DOHH2 (cell line): ENCODE data around the gene AHCYL1.

Experiments used
- H3F3A ChIP-seq: fragments of 200-600 bp; sonication (generic), shearing (Covaris generic); 2 replicates; pipeline ENCODE4 v1.6.0; 2016; ENCODE audit warnings: antibody characterized with exemption, mild to moderate bottlenecking; ENCODE audit not compliant: control insufficient read depth, insufficient read depth
- H3K27ac ChIP-seq: fragments of 200-600 bp; sonication (generic); 2 replicates; pipeline ENCODE4 v1.5.1; 2014; ENCODE audit warnings: low read depth, mild to moderate bottlenecking, low read length, moderate library complexity
- H3K27me3 ChIP-seq: fragments of 200-600 bp; sonication (generic); 2 replicates; pipeline ENCODE4 v1.6.1; 2014; ENCODE audit warnings: mild to moderate bottlenecking, low read length, mixed read lengths; ENCODE audit not compliant: control insufficient read depth
- H3K36me3 ChIP-seq: fragments of 200-600 bp; sonication (generic); 2 replicates; pipeline ENCODE4 v1.6.1; 2014; ENCODE audit warnings: mild to moderate bottlenecking, low read length, moderate library complexity, mixed read lengths; ENCODE audit not compliant: control insufficient read depth
- H3K4me1 ChIP-seq: fragments of 200-600 bp; sonication (generic); 2 replicates; pipeline ENCODE4 v1.6.1; 2014; ENCODE audit warnings: mild to moderate bottlenecking, low read length, mixed read lengths; ENCODE audit not compliant: control insufficient read depth
- H3K4me2 ChIP-seq: fragments of 200-600 bp; sonication (generic); 2 replicates; pipeline ENCODE4 v1.6.0; 2014; ENCODE audit warnings: mild to moderate bottlenecking, low read length, moderate library complexity
- H3K4me3 ChIP-seq: fragments of 200-600 bp; sonication (generic); 2 replicates; pipeline ENCODE4 v1.5.1; 2014; ENCODE audit warnings: mild to moderate bottlenecking, low read length, mixed read lengths
- H3K79me2 ChIP-seq: fragments of 200-600 bp; sonication (generic); 2 replicates; pipeline ENCODE4 v1.6.1; 2014; ENCODE audit warnings: mild to moderate bottlenecking, low read length, mixed read lengths; ENCODE audit not compliant: control insufficient read depth
- H3K9me2 ChIP-seq: fragments of 200-600 bp; sonication (generic); replicated peaks from 2 replicates; pipeline ENCODE4 v1.6.1; 2014; ENCODE audit warnings: mild to moderate bottlenecking, low read length, mixed read lengths; ENCODE audit not compliant: control insufficient read depth
- H3K9me3 ChIP-seq: fragments of 200-600 bp; sonication (generic); 2 replicates; pipeline ENCODE4 v1.6.1; 2014; ENCODE audit warnings: antibody characterized with exemption, low read length, mixed read lengths; ENCODE audit not compliant: control insufficient read depth, insufficient read depth
- H4K20me1 ChIP-seq: fragments of 200-600 bp; sonication (generic); 2 replicates; pipeline ENCODE4 v1.6.0; 2014; ENCODE audit warnings: low read depth, mild to moderate bottlenecking, antibody characterized with exemption, low read length, moderate library complexity; ENCODE audit not compliant: control insufficient read depth, insufficient read depth
- EZH2phosphoT487 ChIP-seq: fragments of 200-600 bp; sonication (generic); IDR thresholded peaks from 2 replicates; pipeline ENCODE4 v1.6.1; 2017; ENCODE audit warnings: borderline replicate concordance, mild to moderate bottlenecking, antibody characterized with exemption, low read length, moderate library complexity, mixed read lengths
- TF ChIP-seq, protein P1 (sequence below): fragments of 200-600 bp; sonication (generic); IDR thresholded peaks from one replicate; pipeline ENCODE4 v1.5.1; 2014; ENCODE audit warnings: antibody characterized with exemption, mild to moderate bottlenecking, low read depth, low read length; ENCODE audit not compliant: poor library complexity, severe bottlenecking

AHCYL1 gene

DNA sequence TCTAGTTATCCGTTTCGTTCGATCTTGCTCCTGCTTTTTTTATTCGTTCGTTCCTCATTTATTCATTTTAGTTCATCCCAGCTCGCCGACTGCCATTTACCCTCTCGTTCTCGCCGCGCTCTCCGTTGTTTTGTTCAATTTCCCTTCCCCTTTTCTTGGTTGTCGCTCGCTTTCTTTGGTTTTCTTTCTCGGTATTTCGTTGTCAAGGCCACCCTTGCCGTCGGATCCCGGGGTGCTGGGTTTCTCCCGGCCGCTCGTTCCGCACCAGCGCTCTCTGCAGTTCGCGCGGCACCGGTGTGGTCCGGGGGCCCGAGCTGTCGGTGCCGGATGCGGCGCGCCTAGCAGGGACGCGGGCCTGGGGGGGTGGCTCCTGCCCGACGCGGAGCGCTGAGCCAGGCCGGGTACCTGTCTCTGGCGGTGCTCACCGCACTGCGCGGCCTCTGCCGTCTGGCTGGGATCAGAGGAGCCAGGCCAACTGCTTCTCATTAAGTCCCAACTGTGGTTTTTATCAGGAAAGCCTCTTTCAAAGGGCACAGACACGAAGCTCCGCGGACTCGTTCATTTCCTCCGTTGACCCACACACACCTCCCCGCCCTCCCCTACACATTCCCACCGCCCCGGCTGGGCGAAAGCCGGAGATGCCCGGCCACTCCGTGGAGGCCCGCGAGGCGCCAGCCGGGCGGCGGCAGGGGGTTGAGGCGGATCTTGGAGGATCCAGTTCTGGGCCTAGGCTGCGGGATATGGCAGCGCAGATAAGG lies 84.3 kb downstream of the AHCYL1 start:
- H3K27me3 ChIP-seq = peaks cover 19% of the 10 kb centered on the region
- no peak overlapping the region for H3K4me2 ChIP-seq
- no peaks in the 10 kb centered on the region for H3F3A ChIP-seq
- no peaks in the 10 kb centered on the region for H3K4me1 ChIP-seq
- no peaks in the 10 kb centered on the region for H4K20me1 ChIP-seq
- TF ChIP-seq EZH2phosphoT487 = no peak
- TF ChIP-seq, protein P1, sequence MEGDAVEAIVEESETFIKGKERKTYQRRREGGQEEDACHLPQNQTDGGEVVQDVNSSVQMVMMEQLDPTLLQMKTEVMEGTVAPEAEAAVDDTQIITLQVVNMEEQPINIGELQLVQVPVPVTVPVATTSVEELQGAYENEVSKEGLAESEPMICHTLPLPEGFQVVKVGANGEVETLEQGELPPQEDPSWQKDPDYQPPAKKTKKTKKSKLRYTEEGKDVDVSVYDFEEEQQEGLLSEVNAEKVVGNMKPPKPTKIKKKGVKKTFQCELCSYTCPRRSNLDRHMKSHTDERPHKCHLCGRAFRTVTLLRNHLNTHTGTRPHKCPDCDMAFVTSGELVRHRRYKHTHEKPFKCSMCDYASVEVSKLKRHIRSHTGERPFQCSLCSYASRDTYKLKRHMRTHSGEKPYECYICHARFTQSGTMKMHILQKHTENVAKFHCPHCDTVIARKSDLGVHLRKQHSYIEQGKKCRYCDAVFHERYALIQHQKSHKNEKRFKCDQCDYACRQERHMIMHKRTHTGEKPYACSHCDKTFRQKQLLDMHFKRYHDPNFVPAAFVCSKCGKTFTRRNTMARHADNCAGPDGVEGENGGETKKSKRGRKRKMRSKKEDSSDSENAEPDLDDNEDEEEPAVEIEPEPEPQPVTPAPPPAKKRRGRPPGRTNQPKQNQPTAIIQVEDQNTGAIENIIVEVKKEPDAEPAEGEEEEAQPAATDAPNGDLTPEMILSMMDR = no peak
- no peaks in the 10 kb centered on the region for H3K79me2 ChIP-seq
- H3K27ac ChIP-seq = no peak overlapping the region
- no peak overlapping the region for H3K4me3 ChIP-seq
- no peaks in the 10 kb centered on the region for H3K9me3 ChIP-seq
- no peaks in the 10 kb centered on the region for H3K36me3 ChIP-seq
- H3K9me2 ChIP-seq = no peaks in the 10 kb centered on the region

DNA sequence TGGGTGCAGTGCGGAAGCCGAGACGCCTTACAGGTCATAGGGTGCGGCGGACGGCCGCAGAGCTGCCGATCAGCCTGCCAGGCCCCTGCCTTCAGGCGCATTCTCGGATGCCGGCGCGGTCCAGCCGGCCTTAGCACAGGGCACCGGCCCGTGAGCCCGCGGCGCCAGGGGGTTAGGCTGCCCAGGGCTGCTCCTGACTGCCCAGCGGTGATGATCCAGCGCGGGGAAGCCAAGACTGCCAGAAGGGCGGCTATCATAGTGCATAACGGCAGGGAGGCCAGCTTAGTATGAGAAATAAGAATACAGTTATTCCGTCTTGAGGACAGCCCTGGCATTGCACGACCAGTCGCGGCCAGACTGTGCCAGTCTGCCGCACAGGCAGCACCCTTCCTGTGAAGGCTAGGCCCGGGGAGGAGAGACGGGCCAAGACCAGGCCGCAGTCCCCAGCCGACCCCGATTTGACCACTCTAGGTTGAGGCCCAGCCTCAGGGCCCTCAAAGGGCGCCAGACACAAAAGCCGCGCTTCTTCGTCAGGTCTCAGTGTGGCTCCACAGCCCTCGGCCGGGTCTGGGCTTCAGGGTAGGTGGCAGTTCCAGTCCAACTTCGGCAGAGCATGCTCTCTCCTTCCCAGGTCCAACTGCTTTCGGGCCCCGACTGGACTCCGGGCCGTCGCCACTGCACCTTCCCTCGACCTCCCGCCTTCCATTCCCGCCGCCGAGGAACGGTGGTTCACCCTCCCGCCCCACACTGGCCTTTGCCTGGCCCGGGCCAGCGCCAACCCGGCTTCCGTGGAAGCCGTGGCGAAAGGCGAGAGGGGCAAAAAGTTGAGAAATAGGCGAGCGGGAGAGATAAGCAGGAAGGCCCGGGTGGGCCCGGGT lies 85.1 kb downstream of the AHCYL1 start:
- H3K9me2 ChIP-seq = no peaks in the 10 kb centered on the region
- TF ChIP-seq, protein P1 = no peak
- no peak for TF ChIP-seq EZH2phosphoT487
- no peaks in the 10 kb centered on the region for H4K20me1 ChIP-seq
- no peaks in the 10 kb centered on the region for H3K79me2 ChIP-seq
- peaks cover 19% of the 10 kb centered on the region for H3K27me3 ChIP-seq
- H3K4me1 ChIP-seq = no peaks in the 10 kb centered on the region
- no peaks in the 10 kb centered on the region for H3K36me3 ChIP-seq
- H3F3A ChIP-seq = no peaks in the 10 kb centered on the region
- no peak overlapping the region for H3K4me2 ChIP-seq
- no peaks in the 10 kb centered on the region for H3K9me3 ChIP-seq
- H3K27ac ChIP-seq = no peak overlapping the region
- H3K4me3 ChIP-seq = no peak overlapping the region

DNA sequence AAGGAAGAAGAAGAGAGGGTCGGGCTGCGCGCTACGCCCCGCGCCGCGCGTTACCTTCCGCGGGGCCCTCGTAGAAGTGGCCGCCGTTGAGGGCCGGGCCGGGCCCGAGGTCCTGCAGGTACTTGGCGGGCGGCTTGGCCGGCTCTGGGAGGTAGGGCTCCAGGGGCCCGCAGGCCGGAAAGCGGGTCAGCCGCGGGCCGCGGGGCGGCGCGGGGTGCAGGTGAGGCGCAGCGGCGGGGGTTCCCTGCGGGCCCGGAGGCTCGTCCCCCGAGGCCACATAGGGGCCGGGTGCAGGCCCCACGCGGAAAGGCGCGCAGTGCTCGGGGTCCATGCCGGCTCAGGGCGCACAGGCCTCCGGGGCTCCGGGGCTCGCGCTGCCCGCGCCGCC lies 85.7 kb downstream of the AHCYL1 start:
- no peaks in the 10 kb centered on the region for H3K79me2 ChIP-seq
- no peaks in the 10 kb centered on the region for H3F3A ChIP-seq
- peaks cover 19% of the 10 kb centered on the region for H3K27me3 ChIP-seq
- no peaks in the 10 kb centered on the region for H3K9me3 ChIP-seq
- H4K20me1 ChIP-seq = no peaks in the 10 kb centered on the region
- H3K36me3 ChIP-seq = no peaks in the 10 kb centered on the region
- TF ChIP-seq, protein P1 = no peak
- TF ChIP-seq EZH2phosphoT487 = no peak
- H3K4me1 ChIP-seq = no peaks in the 10 kb centered on the region
- no peak overlapping the region for H3K4me2 ChIP-seq
- H3K4me3 ChIP-seq = no peak overlapping the region
- H3K27ac ChIP-seq = no peak overlapping the region
- H3K9me2 ChIP-seq = no peaks in the 10 kb centered on the region
